Glomerular endothelial cell (primary cell): ENCODE measurements around the gene EBF3. TPM values are rescaled to one million over a fixed set of nuclear protein-coding genes. Genes with fewer than 3 reads are reported as not detected.

Source experiments
- DNase-seq: peaks from one replicate; pipeline ENCODE4 v3.0.0-alpha.2; 2011; ENCODE audit warnings: low read depth, low spot score; ENCODE audit errors: extremely low read depth
- total RNA-seq: library from RNA; depleted of rRNA; stranded (reverse); fragments of >200 nt; gene quantifications from 2 replicates; pipeline ENCODE4 v1.2.3, GENCODE V29; 2015

The EBF3 gene
- total RNA-seq, 1 donor from 2014 or later = 2.0 TPM

DNA sequence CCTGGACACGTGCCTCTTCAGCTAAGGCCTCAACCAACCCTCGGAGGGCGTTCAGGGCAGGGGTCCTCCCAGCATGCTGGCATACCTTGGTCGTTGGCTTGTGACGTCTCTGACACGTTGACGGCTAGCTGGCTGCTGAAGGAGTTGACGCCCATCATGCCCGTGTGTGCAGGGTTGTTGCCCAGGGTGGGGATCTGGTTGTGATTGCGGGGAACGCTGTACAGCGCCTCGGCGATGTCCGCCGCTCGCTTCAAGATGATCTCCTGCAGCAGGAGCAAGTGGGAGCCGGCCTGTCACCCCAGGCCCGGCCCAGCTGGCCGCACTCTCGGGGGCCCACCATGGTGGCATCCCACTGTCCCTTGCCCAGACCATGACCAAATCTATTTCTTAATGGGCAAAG is 122.0 kb downstream of the EBF3 start:
- no peak for DNase-seq

DNA sequence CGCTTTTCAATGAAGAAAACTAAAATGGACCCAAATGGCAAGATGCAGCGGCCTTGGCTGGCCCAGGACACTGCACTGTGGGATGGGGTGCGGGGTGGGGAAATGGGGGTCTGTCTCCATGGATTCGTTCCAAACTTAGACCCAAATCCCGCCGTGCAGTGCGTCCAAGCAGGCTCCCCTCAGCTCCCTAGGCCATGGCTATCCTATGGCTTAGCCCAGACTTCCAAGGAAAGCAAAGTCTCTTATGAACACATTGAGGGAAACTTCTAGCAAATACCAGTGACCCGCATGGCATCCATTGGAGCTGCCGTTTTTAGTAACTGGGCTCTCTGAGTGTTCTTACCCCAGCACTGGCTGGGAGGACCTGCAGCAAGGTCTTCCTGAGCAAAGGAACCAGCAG is 122.5 kb downstream of the EBF3 start:
- DNase-seq = no peak

DNA sequence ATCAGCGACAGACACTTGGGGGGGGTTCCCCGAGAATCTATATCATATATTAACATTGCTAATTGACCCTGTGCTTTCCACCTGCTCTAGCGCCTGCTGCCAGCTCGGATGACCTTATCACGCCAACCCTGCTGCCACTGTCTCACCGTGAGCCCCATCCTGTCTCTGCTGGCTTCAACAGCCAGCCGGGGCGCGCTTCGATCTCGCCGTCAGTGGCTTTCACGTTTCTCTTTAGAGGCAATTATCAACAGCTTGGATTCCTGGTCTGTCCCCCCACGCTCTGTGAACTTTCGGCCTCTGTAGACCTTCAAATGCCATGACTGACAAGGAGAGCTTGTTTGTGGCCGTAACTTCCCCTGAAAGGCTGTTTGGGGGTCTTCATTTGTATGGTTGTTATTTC is 123.0 kb downstream of the EBF3 start:
- DNase-seq = no peak

DNA sequence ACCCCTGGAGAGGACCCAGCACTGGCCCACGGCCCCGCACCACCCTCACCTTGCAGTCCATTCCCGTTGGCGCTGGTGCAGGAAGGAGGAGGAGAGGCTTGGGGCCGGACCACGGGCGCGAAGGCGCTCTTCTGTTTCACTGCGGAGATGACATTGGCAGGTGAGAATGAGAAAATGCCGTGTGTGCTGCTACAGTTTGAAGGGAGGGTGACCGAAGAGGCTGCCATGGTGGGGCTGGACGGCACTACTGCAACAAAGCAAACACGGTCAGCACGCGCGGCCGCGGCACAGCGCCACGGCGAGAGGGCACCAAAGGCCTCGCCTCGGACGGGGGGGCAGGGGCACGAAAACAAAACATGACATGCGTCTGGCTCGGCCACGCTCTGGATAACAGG is 123.9 kb downstream of the EBF3 start:
- DNase-seq = no peak

DNA sequence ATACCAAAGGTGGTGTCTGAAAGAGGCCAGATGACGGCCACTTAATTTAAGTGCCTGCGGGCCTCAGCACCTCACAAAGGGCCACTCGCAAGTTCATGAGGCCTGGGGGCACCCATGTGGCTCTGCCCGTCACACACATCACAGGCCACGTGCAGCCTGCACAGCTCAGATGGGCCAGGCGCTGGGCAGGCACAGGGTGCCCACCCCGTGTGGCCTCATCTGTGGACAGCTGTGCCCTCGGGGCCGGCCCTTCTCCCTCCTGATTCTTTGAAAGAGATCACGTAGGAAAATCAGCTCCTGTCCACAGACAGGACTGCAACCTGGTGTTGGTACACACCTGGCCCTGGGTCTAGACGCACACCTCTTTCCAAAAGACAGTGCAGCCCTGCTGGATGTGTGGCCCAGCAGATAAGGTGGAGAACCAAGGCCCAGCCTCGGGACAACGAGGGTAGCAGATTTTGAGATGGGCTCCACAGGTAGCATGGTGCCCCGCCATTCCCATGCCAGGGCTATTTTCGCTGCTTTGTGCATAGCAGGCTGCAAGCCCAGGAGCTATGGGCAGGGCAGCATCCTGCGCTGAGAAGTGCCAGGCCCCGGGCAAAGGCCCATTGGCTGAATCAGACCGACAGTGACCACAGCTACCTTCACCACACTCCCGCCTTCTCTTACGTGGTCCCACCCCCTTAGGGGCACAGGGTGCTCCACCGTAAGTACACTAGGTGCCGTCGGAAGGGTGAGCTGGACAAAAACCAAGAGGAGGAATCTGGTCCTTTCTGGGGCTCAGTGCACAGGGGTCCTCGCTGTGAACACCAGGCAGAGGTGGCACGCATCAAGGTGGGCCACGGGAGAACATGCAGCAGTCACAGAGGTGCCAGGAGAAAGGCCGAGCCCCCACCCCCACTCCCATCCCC is 124.5 kb downstream of the EBF3 start:
- no peak for DNase-seq

DNA sequence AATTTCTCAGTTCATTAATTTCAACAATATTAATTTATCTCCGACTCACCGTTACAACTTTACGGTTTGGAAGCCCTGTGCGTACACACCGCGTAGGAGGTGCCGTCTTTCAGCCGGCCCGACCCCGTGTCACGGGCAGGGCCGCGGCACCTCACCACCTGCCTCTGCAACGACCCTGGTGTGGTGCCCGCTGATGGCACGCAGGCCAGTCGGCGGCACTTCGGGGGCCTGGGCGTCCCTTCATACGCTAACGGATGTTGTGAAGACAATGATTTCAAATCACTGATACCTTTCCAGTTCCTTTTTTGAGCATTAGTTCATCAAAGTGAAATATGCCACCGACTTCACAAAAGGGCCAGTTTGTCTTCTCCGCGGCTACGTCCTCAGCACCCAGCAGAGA is 125.3 kb downstream of the EBF3 start:
- DNase-seq = no peak

DNA sequence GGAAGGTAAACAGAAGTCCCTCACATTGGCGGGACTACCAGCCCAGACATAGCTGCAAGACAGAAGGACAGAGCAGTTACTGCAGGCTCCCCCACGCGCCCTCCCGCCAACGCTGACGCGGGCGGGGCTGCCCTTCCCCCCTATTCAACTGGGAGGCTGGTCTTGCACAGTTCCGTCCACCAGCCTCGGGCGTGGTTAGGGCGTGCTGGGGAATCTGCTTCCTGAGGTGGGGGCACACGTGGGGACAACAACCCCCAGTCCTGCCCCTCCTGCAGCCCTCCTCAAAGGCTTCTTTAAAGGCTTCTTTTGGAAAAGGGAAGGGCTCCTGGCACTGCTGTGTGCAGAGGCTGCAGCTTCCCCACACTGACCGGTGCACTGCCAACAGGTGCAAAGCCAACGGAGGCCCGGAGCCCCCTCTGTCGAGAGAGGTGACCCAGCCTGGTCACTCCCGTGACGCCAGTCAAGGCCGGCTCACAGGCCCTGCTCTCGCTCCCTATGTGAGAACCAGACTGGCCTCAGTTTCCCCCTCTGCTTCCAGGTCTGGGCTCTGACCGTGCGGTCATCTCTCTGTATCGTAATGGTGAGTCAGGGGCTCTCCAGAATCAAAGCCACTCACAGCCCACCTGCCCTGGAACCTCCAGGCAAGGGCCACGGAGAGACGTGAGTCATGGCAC is 126.0 kb downstream of the EBF3 start:
- no peak for DNase-seq

DNA sequence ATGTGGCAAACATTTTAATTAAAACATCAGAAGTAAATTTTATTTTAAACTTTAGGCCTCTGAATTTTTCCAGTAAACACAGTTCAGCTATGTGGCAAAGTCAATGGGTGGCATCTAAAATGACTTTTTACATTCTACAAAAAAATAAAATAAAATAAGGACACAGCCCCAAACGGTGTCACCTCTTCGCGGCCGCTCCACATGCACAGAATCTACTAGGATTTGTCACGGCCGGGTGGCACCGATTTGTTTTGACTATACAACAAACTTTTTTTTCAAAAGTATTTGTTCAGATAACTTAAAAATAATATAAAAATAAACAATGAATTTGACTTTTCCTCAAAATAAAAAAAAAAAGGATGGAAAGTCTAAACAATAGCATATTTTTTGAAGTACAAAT is 127.8 kb downstream of the EBF3 start:
- DNase-seq = no peak

DNA sequence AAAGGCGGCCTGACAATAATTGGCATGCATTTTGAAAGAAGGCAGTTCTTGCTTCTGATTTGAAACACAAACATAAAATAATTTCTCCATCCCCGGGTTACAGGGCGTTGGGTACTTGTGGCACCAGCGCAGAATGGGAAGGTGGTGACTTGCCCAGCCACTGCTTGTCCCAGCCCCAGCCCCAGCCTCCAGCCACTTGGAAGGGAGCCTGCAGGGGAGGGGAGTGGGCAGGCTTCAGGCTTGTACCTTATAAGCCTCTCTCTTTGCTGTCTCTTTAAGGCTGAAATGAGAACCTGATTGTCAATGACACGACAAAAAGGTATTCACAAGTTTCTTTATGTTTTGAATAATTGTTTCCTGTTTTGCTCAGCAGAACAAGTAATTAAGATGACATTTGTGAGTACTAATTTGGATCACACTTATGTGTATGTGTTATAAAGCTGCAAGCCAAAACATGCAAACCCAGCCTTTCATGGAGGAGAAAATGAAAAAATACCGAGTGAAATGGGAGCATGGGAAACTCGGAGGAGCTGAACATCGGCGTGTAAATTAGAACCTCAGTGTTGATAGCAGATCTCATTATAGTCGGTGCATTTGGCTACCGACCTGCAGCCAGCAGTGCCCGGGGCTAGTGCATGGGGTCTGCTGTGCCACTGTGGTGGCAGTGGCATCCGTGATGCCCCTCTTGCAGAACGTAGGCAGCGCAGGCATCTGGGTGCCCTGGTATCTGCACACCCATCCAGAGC is 129.9 kb downstream of the EBF3 start:
- no peak for DNase-seq

DNA sequence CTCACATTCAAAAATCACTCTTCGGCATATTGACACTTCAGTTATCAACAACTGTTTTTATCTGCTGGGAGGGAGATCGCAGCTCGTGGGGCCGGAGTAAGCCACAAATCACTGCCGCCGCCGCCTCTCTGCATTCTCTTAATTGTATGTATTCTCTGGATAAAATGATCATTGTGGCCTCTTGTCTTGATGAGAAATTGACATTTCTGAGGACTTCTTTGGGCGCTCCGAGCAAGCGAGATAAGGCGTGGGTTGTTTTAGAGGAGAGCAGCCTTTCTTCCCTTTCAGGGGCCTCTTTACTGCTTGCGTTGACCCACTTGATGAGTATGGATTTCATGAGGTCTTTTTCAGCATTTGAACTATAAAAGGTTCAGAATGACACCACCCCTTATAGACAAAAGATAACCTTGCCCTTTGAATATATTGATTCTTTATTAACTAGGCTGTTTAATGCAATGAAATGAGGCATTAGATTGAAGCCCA is 130.6 kb downstream of the EBF3 start:
- no peak for DNase-seq

DNA sequence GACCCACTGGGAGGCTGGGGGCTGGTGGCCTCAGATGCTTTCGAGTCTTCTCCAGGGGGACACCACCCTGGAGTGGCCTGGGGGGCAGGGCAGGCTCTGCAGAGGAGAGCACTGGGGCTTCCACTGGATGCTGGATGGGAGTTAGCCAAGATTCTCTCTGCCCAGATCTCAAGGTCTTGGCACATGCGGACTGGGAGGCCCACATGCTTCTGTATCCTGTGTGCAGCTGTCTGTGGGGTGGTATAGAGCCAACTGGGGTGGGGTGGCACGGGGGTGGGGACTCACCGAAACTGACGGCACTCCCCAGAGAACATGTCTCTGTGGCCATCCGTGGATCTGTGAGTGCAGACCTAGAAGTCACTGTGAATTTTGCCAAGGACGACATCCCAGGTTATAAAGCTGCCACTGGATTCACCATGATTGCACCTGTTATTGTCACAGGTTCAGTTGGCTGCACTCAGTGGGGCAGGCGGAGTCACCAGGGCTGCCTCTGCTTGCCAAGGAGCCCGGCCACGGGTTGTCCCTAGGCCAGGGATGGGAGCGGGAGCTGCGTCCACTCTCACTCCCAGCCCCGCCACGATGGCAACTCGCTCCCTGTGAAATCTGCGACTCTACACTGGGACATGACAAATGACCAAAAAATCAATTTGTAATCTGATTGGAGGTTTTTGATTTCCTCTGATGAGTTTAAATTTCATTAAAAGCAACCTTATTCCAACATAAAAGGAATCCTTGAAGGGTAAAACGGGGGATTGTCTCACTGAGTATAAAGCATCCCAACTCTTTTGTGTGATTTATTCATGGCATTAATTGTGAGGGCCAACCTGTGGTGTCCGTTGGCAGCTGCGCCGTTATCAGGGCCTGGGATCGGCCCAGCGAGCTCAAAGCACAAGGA is 131.3 kb downstream of the EBF3 start:
- no peak for DNase-seq

DNA sequence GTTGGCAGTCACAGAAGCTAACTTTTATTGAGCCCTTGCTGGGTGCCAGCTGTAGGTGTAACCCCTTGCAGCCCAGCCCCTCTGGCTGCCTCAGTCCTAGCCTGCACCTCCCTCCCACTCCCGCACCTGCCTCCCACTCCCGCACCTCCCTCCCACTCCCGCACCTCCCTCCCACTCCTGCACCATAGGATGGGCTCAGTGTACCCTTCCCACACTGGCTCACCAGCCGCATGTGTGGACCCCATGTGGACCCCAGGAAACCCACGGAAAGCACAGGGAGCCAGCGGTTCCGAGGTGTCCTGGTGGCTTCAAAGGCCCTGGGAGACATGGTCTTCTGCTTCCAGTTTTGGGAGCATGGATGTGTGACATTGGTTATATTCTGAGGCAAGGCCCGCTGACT is 132.9 kb downstream of the EBF3 start:
- DNase-seq = no peak

DNA sequence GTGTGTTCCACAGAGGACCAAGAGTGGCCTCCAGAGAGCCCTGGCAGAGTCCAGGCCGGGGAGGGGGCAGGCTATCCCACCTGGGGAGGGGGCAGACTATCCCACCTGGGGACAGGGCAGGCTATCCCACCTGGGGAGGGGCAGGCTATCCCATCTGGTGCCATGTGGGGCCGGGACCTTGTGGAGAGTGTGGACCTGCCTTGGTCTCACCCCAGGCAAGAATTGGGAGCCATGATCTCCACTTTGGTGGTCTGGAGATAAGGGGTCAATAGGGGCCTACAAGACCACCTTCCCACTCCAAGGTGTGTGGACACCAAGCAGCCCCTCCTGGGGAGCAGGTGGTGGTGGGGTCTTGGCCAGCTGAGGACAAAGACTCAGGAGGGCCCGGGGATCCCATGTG is 138.2 kb downstream of the EBF3 start:
- DNase-seq = no peak

DNA sequence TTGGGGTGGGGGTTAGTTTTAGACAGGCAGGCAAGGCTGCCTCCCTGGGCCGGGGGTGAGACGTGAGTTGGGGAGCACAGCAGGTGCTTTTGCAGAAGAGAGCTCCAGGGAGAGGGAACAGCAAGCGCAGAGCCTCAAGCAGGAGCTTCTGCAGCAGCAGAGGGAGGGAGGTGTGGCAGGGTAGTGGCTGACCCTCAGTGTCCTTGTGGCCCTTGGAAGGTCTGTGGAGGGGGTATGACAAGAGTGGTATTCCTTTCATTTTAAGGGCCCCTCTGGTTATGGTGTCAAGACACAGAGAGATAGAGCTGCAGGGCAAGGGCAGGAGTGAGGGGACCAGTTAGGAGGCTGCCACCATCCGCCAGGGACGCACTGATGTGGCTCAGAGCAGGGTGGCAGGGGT is 138.9 kb downstream of the EBF3 start:
- DNase-seq = no peak

DNA sequence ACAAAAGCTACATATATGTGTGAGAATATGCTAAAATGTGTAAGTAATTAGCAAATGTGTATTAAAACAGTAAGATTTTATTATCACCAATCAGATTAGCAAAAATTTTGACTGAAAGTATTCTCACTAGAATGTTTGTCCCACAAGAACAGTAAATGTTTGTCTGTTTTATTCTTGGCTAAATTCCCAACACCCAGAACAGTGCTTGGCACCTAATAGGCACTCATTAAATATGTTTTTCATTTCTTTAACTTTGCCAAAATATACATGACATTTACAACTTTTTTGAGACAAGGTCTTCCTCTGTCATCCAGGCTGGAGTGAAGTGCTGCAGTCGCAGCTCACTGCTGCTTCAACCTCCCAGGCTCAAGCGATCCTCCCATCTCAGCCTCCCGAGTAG is 143.6 kb downstream of the EBF3 start:
- DNase-seq = no peak

DNA sequence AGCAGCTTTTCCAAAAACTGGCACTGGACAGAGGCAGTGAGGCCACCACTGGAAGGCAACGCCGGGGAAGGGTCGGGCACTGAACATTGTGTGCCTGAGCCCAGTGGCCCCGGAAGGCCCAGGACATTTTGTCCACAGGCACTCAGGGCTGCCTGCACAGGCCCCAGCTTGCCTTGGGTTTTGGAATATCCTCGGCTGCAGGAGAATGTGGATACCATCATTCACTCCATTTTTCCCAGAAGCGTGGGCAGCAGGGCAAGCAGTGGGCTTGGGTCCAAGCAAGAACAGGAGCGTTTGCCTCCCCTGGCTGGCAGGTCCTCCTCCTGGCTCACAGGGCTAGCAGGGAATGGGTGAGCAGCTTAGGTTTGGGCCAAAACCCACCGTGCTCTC is 147.4 kb downstream of the EBF3 start:
- DNase-seq = no peak

DNA sequence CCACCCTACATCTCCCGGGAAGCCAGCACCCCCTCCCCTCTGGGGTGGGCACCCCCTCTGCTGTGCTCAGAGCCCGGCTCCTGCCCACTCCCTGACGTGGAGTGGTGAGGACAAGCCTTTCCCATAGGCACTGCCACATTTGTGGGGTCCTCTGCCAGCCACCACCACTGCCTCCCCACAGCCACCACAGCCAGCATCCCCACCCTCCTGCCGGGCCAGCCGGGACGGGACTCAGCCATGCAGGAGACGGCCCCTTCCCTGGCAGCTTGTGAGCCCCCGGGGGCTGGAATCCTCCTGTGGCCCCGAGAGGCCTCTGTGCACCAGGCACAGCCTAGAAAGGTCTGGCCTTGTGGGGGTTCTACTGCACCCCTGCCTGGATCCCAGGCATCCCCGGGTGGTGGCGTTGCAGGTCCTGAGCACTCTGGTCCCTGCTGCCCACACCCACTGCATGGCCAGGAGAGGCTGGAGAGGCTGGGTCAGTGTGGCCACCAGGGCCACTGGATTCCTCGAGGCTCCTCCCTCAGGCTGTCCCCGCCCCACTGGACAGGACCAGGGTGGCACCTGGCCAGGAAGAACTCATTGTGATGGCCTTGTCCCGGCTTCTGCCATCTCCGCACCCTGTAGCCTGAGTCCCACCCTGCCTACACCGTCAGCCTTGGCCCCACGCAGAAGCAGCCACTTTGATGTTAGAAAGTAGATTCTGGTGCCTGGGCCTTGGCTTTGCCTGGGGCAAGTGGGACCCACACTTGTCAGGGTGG is 148.0 kb downstream of the EBF3 start:
- no peak for DNase-seq

DNA sequence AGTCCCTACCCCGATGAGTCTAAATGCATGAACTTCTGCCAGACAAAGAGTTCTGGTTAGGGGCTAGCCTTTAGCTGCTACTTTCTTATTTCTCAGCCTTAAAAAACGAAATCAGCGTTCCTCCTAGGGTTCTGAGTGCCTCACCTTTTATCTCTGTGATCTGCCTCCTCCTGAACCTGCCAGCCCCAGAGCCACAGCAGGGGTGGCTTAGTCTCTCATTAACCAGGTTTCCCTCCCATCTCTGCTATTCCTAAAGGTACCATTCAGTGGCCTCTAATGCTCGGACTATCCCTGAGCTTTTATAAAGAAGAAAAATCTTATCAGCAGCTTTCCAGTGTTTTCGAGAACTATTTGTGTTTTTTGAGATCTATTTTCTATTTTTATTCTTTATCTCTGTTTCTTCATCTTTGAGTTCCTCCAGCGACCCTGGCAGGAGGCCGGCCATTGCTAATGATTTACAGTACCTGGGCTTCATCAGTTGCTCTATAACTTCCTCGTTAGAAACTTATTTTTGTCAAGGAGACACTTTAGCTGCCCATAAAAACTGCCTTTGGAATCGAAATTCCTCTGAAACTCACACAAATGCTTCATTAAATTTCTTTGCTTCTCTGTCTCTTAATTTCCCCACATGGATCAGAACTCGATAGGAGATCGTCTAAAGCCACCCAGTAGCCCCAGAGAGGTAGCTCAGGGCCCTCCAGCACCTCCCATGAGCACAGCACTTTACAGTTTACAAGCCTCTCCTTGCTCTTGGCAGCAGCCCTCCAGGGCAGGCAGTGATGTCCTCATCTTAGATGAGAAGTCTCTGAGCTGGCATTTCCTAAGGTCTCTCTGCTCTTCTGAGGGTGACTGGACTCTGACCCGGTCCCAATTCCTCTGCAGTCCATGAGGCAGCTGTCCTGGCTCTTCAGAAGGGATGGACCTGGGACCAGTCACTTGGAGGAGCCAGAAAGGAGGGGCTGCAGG is 149.1 kb downstream of the EBF3 start:
- no peak for DNase-seq

DNA sequence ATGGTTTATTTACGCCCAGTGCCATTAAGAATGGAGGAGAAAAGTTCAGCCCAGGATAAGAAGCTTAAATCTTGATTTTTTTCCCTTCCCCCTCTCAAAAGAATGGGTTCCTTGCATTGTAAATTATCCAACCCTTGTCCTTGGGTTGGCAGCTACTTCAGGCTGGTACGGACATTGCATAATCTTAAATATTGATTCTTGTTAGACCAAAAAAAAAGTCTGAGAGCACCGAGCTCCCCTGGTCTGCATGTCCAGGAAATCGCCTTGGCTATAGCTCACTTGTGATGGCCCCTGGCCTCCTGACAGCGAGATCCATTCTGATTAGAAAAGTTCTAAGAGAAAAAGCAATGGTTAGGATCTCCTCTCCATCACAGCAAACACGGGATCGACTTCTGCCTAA is 151.7 kb downstream of the EBF3 start:
- DNase-seq = no peak
